ENCODE results near the gene KIF5C.
A peak's percentile ranks its signal among the peaks of the same experiment; 100 is the strongest.

KIF5C gene

DNA sequence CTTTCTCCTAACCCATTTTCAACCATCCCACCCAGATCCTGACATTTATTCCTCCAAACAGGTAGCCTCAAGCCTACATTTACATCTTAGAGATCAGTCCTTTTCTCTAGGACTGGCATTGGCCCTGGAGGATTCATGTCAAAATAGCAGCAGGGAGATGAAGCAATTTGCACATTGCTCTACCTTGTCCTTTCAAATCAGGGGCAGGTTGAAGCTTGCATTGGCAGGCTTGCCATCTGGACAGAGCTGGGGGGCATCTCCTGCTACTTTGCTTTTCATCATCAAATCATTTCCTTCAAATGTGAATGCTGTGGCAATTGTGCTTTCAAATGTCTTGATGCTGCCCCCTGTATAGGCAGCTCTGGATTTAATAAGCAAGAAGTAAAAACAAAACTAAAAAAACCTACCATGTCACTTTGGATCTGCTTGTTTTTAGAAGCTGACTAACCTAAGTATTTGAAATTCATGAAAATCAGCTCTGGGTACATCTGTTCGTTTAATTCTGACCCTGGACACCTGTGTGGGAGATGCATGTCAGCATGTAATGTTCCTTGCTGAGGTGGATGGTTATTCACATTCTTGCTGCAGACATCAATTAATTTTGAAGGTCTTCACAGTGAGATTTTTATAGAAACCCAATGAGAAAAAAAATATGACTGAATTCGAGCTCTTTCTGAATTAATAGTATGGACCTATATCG, 47.9 kb downstream of the KIF5C start:
- TF ChIP-seq, protein P1, sequence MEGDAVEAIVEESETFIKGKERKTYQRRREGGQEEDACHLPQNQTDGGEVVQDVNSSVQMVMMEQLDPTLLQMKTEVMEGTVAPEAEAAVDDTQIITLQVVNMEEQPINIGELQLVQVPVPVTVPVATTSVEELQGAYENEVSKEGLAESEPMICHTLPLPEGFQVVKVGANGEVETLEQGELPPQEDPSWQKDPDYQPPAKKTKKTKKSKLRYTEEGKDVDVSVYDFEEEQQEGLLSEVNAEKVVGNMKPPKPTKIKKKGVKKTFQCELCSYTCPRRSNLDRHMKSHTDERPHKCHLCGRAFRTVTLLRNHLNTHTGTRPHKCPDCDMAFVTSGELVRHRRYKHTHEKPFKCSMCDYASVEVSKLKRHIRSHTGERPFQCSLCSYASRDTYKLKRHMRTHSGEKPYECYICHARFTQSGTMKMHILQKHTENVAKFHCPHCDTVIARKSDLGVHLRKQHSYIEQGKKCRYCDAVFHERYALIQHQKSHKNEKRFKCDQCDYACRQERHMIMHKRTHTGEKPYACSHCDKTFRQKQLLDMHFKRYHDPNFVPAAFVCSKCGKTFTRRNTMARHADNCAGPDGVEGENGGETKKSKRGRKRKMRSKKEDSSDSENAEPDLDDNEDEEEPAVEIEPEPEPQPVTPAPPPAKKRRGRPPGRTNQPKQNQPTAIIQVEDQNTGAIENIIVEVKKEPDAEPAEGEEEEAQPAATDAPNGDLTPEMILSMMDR (conservative IDR thresholded peaks at IDR 0.05) = no peak
- no peak for TF ChIP-seq ZFX (IDR thresholded peaks at IDR 0.05)
- no peak overlapping the region for H3K27ac ChIP-seq

DNA sequence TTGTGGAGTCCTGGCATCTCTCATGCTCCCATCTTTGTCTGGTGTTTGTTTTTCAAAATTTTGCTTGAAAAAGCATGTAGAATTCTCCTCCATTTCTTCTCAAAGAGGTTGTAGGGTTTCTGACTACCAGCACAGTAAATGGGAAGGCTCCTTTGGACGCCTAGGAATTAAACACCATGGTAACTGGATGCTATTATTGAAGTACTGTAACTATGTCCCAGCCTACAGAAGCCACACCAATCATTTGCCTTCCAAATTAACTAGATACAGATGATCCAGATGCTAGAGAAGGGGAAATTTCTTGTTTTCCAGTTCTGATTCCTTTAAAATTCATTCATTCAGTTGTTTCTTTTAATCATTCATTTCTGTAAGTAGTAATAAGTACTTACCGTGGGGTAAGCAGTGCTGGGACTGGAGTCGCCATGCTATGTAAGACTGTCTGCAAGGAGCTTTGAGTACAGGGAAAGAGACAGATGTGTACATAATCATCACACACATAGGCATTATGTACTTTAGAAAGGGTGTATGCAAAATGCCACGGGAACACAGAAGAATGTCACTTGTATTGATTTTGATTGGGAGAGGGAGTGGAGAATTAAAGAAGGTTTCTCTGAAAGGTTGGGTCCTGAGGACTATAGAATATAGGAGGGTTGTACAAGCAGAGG, 49.6 kb downstream of the KIF5C start:
- no peak for TF ChIP-seq ZFX (IDR thresholded peaks at IDR 0.05)
- TF ChIP-seq, protein P1 (conservative IDR thresholded peaks at IDR 0.05) = no peak
- H3K27ac ChIP-seq = no peak overlapping the region

DNA sequence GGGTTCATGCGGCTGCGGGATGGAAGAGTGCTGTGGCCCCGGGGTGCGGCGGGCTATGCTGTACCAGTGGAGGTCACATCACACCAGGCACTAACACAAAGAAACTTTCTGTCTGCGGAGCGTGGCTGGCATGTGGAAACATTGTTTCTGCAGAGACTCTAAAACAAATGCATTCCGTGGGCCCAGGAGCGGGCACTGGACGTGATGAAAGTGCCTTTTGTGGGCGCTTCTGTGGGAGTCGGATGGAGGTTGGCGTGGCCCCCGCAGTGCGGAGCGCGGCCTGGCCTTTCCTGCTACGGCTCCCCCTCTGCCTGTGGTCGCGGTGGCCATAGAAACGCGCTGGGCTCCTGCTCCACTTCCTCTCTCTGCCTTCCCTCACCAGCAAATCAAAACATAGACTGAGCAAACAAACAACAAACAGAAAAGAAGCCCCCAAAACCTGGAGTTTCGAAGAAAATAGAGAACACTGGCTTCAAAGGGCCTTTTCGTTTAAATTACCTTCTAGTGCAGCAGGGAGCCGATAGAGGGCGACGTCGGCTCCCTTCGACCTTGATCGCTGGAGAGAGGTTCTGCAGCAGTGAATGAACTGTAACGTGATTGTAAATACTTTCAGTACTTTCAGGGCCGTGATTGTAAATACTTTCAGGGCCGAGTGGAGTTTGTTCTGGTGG, 51.4 kb downstream of the KIF5C start:
- no peak overlapping the region for H3K27ac ChIP-seq
- TF ChIP-seq, protein P1 (conservative IDR thresholded peaks at IDR 0.05) = peak; percentile 90
- TF ChIP-seq ZFX (IDR thresholded peaks at IDR 0.05) = no peak

DNA sequence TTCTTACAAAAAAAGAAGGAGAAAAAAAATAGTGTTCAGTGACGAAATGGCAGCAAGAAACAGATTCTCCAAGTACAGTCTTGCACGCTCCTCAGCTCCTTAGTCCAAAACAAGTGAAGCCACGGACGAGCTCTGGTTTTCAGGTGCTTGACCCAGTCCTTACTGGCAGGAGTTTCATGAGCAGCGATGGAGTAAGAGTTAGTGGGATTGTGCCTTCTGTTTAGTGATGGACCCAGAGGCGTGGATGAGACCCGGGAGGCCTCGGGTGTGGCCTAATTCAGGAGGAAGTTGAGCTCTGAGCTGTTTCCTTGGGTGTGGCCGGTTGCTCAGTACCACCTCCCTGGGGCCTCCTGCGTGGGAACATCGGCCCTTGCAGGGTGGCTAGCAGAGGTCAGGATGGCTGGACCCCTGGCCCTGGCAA, 52.0 kb downstream of the KIF5C start:
- H3K27ac ChIP-seq = no peak overlapping the region
- TF ChIP-seq, protein P1 (conservative IDR thresholded peaks at IDR 0.05) = peak; percentile 34
- no peak for TF ChIP-seq ZFX (IDR thresholded peaks at IDR 0.05)

DNA sequence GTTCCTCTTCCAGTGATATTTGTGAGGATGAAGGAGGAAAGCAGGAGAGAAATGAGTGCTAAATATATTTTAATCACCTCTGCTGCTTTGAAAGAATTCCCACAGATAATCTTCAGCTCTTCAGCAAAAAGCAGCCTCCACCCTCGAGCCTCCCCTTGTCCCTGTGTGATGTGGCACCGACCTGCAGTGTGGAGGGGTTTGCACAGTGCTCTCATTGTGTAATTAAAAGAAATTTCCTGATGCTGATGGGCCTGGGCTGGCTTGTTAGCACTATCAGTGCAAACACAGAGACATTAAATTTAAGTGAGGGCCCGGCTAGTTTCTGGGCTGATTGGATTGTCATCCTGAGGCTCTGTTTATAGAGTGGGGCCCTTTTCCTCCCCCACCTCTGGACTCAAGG, 53.4 kb downstream of the KIF5C start:
- no peak for TF ChIP-seq ZFX (IDR thresholded peaks at IDR 0.05)
- TF ChIP-seq, protein P1 (conservative IDR thresholded peaks at IDR 0.05) = no peak
- H3K27ac ChIP-seq = no peak overlapping the region

DNA sequence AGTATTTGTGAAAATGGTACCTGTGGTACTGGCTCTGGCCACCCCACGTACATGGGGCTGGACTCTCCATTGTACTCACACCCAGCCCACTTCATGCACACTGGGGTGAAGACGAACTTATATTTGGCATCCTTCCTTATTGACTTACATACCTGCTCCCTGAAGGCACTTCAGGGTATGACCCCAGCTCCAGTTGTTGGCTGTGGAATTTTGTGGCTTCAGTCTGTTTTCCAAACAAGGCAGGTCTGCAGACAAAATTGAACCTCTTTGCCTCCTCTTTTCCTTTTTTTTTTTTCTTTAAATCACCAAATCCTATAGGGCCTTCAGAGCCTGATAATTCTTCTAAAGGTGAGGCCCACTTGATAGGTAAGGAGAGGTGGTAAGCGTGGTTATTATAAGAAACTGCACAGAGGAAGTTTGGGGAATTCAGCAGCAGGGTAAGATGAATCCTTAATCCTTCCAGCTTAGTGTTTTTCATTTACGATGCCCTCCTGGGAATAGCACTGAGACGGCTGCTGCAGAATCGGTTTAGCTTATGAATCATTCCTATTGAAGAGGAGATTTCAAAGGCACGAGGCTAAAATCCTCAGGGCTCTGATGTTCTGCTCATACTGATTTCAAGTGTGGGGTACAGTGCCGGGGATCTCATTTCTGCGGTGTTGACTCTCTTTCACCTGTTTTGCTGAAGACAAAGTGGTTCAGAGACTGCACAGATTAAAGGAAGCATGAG, 55.2 kb downstream of the KIF5C start:
- no peak overlapping the region for H3K27ac ChIP-seq
- no peak for TF ChIP-seq ZFX (IDR thresholded peaks at IDR 0.05)
- TF ChIP-seq, protein P1 (conservative IDR thresholded peaks at IDR 0.05) = no peak

Data from C4-2B (cell line).